Ectodermal cell (in vitro differentiated cells): Measurements from ENCODE around the gene ING2.

Experiments
- H3K27ac ChIP-seq: 2 replicates; pipeline ENCODE4 v1.7.0; 2013; ENCODE audit warnings: mild to moderate bottlenecking, low read depth, low read length; ENCODE audit not compliant: insufficient read depth, poor library complexity, severe bottlenecking
- H3K27me3 ChIP-seq: 2 replicates; pipeline ENCODE4 v1.7.0; 2013; ENCODE audit warnings: mild to moderate bottlenecking, low read length; ENCODE audit not compliant: insufficient read depth, control insufficient read depth, poor library complexity, severe bottlenecking
- H3K36me3 ChIP-seq: one replicate; pipeline ENCODE4 v1.7.0; 2013; ENCODE audit warnings: low read length; ENCODE audit not compliant: control insufficient read depth, insufficient read depth
- H3K4me1 ChIP-seq: one replicate; pipeline ENCODE4 v1.7.0; 2013; ENCODE audit warnings: low read length; ENCODE audit not compliant: control insufficient read depth, insufficient read depth
- H3K4me3 ChIP-seq: 2 replicates; pipeline ENCODE4 v1.7.0; 2013; ENCODE audit warnings: low read depth, low read length, control low read depth; ENCODE audit not compliant: insufficient read depth
- H3K9me3 ChIP-seq: 2 replicates; pipeline ENCODE4 v1.7.0; 2013; ENCODE audit warnings: mild to moderate bottlenecking, low read length, moderate library complexity; ENCODE audit not compliant: control insufficient read depth
- WGBS, 2 experiments: methylation state at CpG; one replicate each; pipeline ENCODE4 v1.1.7; 2013; ENCODE audit warnings: missing lambda C conversion rate in 2 of 2; 5-methylcytosine and 5-hydroxymethylcytosine counted together

ING2 gene

GRCh38 chr4:183499389-183499788 is 5.5 kb upstream of the ING2 start:
- peaks cover 2% of the 10 kb centered on the region for H3K36me3 ChIP-seq
- WGBS, 2 experiments, result 96 to 97% methylated on average over 2 of the region's 2 CpGs
- no peak overlapping the region for H3K27ac ChIP-seq
- no peaks in the 10 kb centered on the region for H3K9me3 ChIP-seq
- H3K4me1 ChIP-seq, result peaks cover 13% of the 10 kb centered on the region
- H3K27me3 ChIP-seq, result no peaks in the 10 kb centered on the region
- H3K4me3 ChIP-seq, result no peak overlapping the region

GRCh38 chr4:183499801-183500200 is 5.1 kb upstream of the ING2 start:
- Histone ChIP-seq H3K4me3 (no peak overlapping the region), H3K4me1 (peaks cover 13% of the 10 kb centered on the region), H3K36me3 (no peaks in the 10 kb centered on the region), H3K9me3 (no peaks in the 10 kb centered on the region), H3K27ac (no peak overlapping the region), H3K27me3 (no peaks in the 10 kb centered on the region)
- 100% methylated on average over 2 of the region's 5 CpGs; no CpG with 5 or more reads in 1 of the 2 experiments for WGBS, 2 experiments

GRCh38 chr4:183503497-183504063 is 1.3 kb upstream of the ING2 start:
- H3K27me3 ChIP-seq, result no peaks in the 10 kb centered on the region
- no peaks in the 10 kb centered on the region for H3K36me3 ChIP-seq
- no peaks in the 10 kb centered on the region for H3K9me3 ChIP-seq
- H3K27ac ChIP-seq, result peak overlapping the region; percentile 88
- peaks cover 13% of the 10 kb centered on the region for H3K4me1 ChIP-seq
- WGBS, 2 experiments, result 0 to 1% methylated on average over 15 of the region's 15 CpGs
- H3K4me3 ChIP-seq, result peak overlapping the region; percentile 98

GRCh38 chr4:183504064-183504929 is 561 bp upstream of the ING2 start:
- no peaks in the 10 kb centered on the region for H3K27me3 ChIP-seq
- H3K4me1 ChIP-seq, result peaks cover 13% of the 10 kb centered on the region
- peak overlapping the region; percentile 88 for H3K27ac ChIP-seq
- H3K4me3 ChIP-seq, result peak overlapping the region; percentile 98
- no peaks in the 10 kb centered on the region for H3K36me3 ChIP-seq
- no peaks in the 10 kb centered on the region for H3K9me3 ChIP-seq
- WGBS, 2 experiments, result 0% methylated on average over 106 of the region's 106 CpGs

- Histone ChIP-seq H3K4me3 (peak overlapping the region; percentile 98), H3K27ac (peak overlapping the region; percentile 88), H3K9me3 (no peaks in the 10 kb centered on the region), H3K36me3 (peaks cover 4% of the 10 kb centered on the region), H3K27me3 (no peaks in the 10 kb centered on the region), H3K4me1 (peaks cover 13% of the 10 kb centered on the region)
- 0% methylated on average over 80 of the region's 80 CpGs for WGBS, 2 experiments
These were observed 942 bp downstream of the ING2 start for GRCh38 chr4:183505611-183506388.

GRCh38 chr4:183506389-183506735 is 1.5 kb downstream of the ING2 start:
- Histone ChIP-seq H3K36me3 (peaks cover 4% of the 10 kb centered on the region), H3K9me3 (no peaks in the 10 kb centered on the region), H3K4me1 (peaks cover 13% of the 10 kb centered on the region), H3K27me3 (no peaks in the 10 kb centered on the region), H3K4me3 (peak overlapping the region; percentile 98), H3K27ac (no peak overlapping the region)
- 4 to 7% methylated on average over 14 of the region's 14 CpGs for WGBS, 2 experiments

- Histone ChIP-seq H3K9me3 (no peaks in the 10 kb centered on the region), H3K27me3 (no peaks in the 10 kb centered on the region), H3K36me3 (peaks cover 13% of the 10 kb centered on the region), H3K4me3 (no peak overlapping the region), H3K4me1 (peaks cover 3% of the 10 kb centered on the region), H3K27ac (no peak overlapping the region)
- WGBS, 2 experiments, result 95% methylated on average over 5 of the region's 6 CpGs
These were observed 3.3 kb downstream of the ING2 start for GRCh38 chr4:183507925-183508696.

- Histone ChIP-seq H3K9me3 (no peaks in the 10 kb centered on the region), H3K27ac (no peak overlapping the region), H3K4me3 (no peak overlapping the region), H3K27me3 (no peaks in the 10 kb centered on the region), H3K36me3 (peaks cover 13% of the 10 kb centered on the region), H3K4me1 (no peaks in the 10 kb centered on the region)
- WGBS, 2 experiments, result 93 to 95% methylated on average over 4 to 6 of the region's 6 CpGs
These were observed 4.0 kb downstream of the ING2 start for GRCh38 chr4:183508697-183509335.

GRCh38 chr4:183515411-183515810 is 10.6 kb downstream of the ING2 start:
- Histone ChIP-seq H3K36me3 (peaks cover 11% of the 10 kb centered on the region), H3K27ac (no peak overlapping the region), H3K27me3 (no peaks in the 10 kb centered on the region), H3K9me3 (no peaks in the 10 kb centered on the region), H3K4me3 (no peak overlapping the region), H3K4me1 (no peaks in the 10 kb centered on the region)
- 95 to 98% methylated on average over 3 to 6 of the region's 6 CpGs for WGBS, 2 experiments
